SK-N-SH (cell line): Measurements from ENCODE around the gene DLG2. TPM values are rescaled to one million over a fixed set of nuclear protein-coding genes. Genes with fewer than 3 reads are reported as not detected.

ENCODE experiments used
- CTCF ChIA-PET: fragments of 300-600, 350-600 bp; formaldehyde crosslinking; extraction: SDS; loops from one replicate; lab custom pipeline; 2021; lab: Yijun Ruan, JAX
- POLR2A ChIA-PET: fragments of 350-600 bp; sonication (Branson Sonifier 250); formaldehyde crosslinking; extraction: SDS; loops from one replicate; lab custom pipeline; 2020; ENCODE audit warnings: antibody characterized with exemption, inconsistent platforms; lab: Yijun Ruan, JAX
- DNase-seq: peaks from one replicate; pipeline ENCODE4 v3.0.0; 2012
- H2AFZ ChIP-seq: fragments of 200-600 bp; sonication (generic); 2 replicates; pipeline ENCODE4 v1.8.1; 2016; ENCODE audit warnings: antibody characterized with exemption, mild to moderate bottlenecking, low read depth
- H3F3A ChIP-seq: fragments of 200-600 bp; sonication (generic); replicated peaks from 2 replicates; pipeline ENCODE3; 2016; ENCODE audit warnings: antibody characterized with exemption, mild to moderate bottlenecking; ENCODE audit not compliant: insufficient read depth
- H3K27ac ChIP-seq, 2 experiments: fragments of 200-500 bp in 1 of 2; fragments of 200-600 bp in 1 of 2; sonication (Bioruptor generic) in 1 of 2; sonication (generic), shearing (Covaris generic) in 1 of 2; 2 replicates each; pipeline versions ENCODE4 v1.5.1 to v1.6.1; 2014 to 2016; ENCODE audit warnings: low read depth in 2 of 2, inconsistent platforms in 1 of 2, low read length in 1 of 2, mild to moderate bottlenecking in 1 of 2, mixed read lengths in 1 of 2
- H3K27me3 ChIP-seq: fragments of 200-600 bp; sonication (generic), shearing (Covaris generic); 2 replicates; pipeline ENCODE4 v1.6.1; 2016; ENCODE audit warnings: mixed run types; ENCODE audit not compliant: insufficient read depth
- H3K36me3 ChIP-seq, 2 experiments: fragments of 200-500 bp in 1 of 2; fragments of 200-600 bp in 1 of 2; sonication (Bioruptor generic) in 1 of 2; sonication (generic) in 1 of 2; replicated peaks in 1 of 2; 2 replicates each; pipeline versions ENCODE3 to v1.5.1; 2014 to 2016; ENCODE audit warnings: low read length in 1 of 2, mild to moderate bottlenecking in 1 of 2; ENCODE audit not compliant: insufficient read depth in 2 of 2, control insufficient read depth in 1 of 2
- H3K4me1 ChIP-seq, 2 experiments: fragments of 200-500 bp in 1 of 2; fragments of 200-600 bp in 1 of 2; sonication (Bioruptor generic) in 1 of 2; sonication (generic), shearing (Covaris generic) in 1 of 2; 2 replicates each; pipeline versions ENCODE4 v1.5.1 to v1.6.1; 2014 to 2016; ENCODE audit warnings: low read depth in 1 of 2, low read length in 1 of 2, mixed run types in 1 of 2; ENCODE audit not compliant: insufficient read depth in 2 of 2, control insufficient read depth in 1 of 2
- H3K4me2 ChIP-seq: fragments of 200-600 bp; sonication (generic), shearing (Covaris generic); 2 replicates; pipeline ENCODE4 v1.6.1; 2017; ENCODE audit warnings: mixed run types
- H3K4me3 ChIP-seq, 2 experiments: fragments of 200-500 bp in 1 of 2; fragments of 200-600 bp in 1 of 2; sonication (Bioruptor generic) in 1 of 2; sonication (generic), shearing (Covaris generic) in 1 of 2; 2 replicates each; pipeline versions ENCODE4 v1.5.1 to v1.8.1; 2014 to 2016; ENCODE audit warnings: low read depth in 2 of 2, inconsistent platforms in 1 of 2, low read length in 1 of 2, mild to moderate bottlenecking in 1 of 2, mixed read lengths in 1 of 2, moderate library complexity in 1 of 2
- H3K79me2 ChIP-seq: fragments of 200-600 bp; sonication (generic); 2 replicates; pipeline ENCODE4 v1.8.1; 2017; ENCODE audit warnings: mild to moderate bottlenecking; ENCODE audit not compliant: insufficient read depth
- H3K9ac ChIP-seq: fragments of 200-600 bp; sonication (generic); 2 replicates; pipeline ENCODE4 v1.6.1; 2017; ENCODE audit warnings: mixed run types
- H3K9me2 ChIP-seq: fragments of 200-600 bp; sonication (generic); 2 replicates; pipeline ENCODE4 v1.6.1; 2017; ENCODE audit warnings: mixed run types
- H3K9me3 ChIP-seq: fragments of 200-600 bp; sonication (generic); 2 replicates; pipeline ENCODE4 v1.6.1; 2017; ENCODE audit warnings: mixed run types, mild to moderate bottlenecking, moderate library complexity
- H4K20me1 ChIP-seq: fragments of 200-600 bp; sonication (generic); 2 replicates; pipeline ENCODE4 v1.6.1; 2017; ENCODE audit warnings: mild to moderate bottlenecking, mixed run types; ENCODE audit not compliant: insufficient read depth
- EP300 ChIP-seq, 2 experiments: IDR thresholded peaks; 2 replicates each; pipeline versions ENCODE4 v1.4.0 to v1.6.1; 2012; ENCODE audit warnings: borderline replicate concordance in 1 of 2, low read depth in 1 of 2, low read length in 1 of 2
- FOSL2 ChIP-seq: IDR thresholded peaks from 2 replicates; pipeline ENCODE4 v1.4.0; 2012; ENCODE audit warnings: low read depth, mild to moderate bottlenecking, moderate library complexity, borderline replicate concordance
- GABPA ChIP-seq: IDR thresholded peaks from 2 replicates; pipeline ENCODE4 v1.4.0; 2012; ENCODE audit warnings: low read depth, mild to moderate bottlenecking
- GATA2 ChIP-seq: sonication (generic); formaldehyde crosslinking; IDR thresholded peaks from 2 replicates; pipeline ENCODE4 v1.5.0; 2020; ENCODE audit warnings: mild to moderate bottlenecking, missing genetic modification reagents
- IRF3 ChIP-seq: fragments of 150-350 bp; IDR thresholded peaks from 2 replicates; pipeline ENCODE4 v1.6.1; 2016; ENCODE audit warnings: mild to moderate bottlenecking, low read depth, low read length
- JUND ChIP-seq: IDR thresholded peaks from 2 replicates; pipeline ENCODE4 v1.4.0; 2012
- MAX ChIP-seq: IDR thresholded peaks from 2 replicates; pipeline ENCODE4 v1.4.0; 2012; ENCODE audit warnings: low read depth
- MEF2A ChIP-seq: IDR thresholded peaks from 2 replicates; pipeline ENCODE4 v1.4.0; 2012; ENCODE audit warnings: low read depth, borderline replicate concordance
- NFIC ChIP-seq: IDR thresholded peaks from 2 replicates; pipeline ENCODE4 v1.4.0; 2012; ENCODE audit warnings: borderline replicate concordance
- PBX3 ChIP-seq: IDR thresholded peaks from 2 replicates; pipeline ENCODE4; 2012
- POLR2AphosphoS5 ChIP-seq: IDR thresholded peaks from 2 replicates; pipeline ENCODE4 v1.6.1; 2012; ENCODE audit warnings: low read depth, low read length
- RCOR1 ChIP-seq: fragments of 150-350 bp; IDR thresholded peaks from 2 replicates; pipeline ENCODE4 v1.6.1; 2017; ENCODE audit warnings: antibody characterized with exemption, low read length
- REST ChIP-seq: IDR thresholded peaks from 2 replicates; pipeline ENCODE4 v1.6.1; 2012; ENCODE audit warnings: mild to moderate bottlenecking, low read depth, low read length, moderate library complexity
- RFX5 ChIP-seq: IDR thresholded peaks from 2 replicates; pipeline ENCODE4 v1.6.1; 2012; ENCODE audit warnings: mild to moderate bottlenecking, improper control_type of control experiment, low read length
- RXRA ChIP-seq: IDR thresholded peaks from 2 replicates; pipeline ENCODE4 v1.4.0; 2012; ENCODE audit warnings: low read depth, mild to moderate bottlenecking, borderline replicate concordance
- SIN3A ChIP-seq: IDR thresholded peaks from 2 replicates; pipeline ENCODE4 v1.6.1; 2012; ENCODE audit warnings: low read depth, mild to moderate bottlenecking, low read length, moderate library complexity, borderline replicate concordance
- SMC3 ChIP-seq: IDR thresholded peaks from 2 replicates; pipeline ENCODE4 v1.6.1; 2012; ENCODE audit warnings: low read depth, low read length, improper control_type of control experiment
- TAF1 ChIP-seq: IDR thresholded peaks from 2 replicates; pipeline ENCODE4 v1.6.1; 2012; ENCODE audit warnings: low read depth, mild to moderate bottlenecking, low read length, moderate library complexity, borderline replicate concordance
- TEAD4 ChIP-seq: IDR thresholded peaks from 2 replicates; pipeline ENCODE4 v1.4.0; 2012; ENCODE audit warnings: mild to moderate bottlenecking, borderline replicate concordance; ENCODE audit not compliant: insufficient read depth
- USF2 ChIP-seq: fragments of 150-350 bp; IDR thresholded peaks from 2 replicates; pipeline ENCODE4 v1.6.1; 2017; ENCODE audit warnings: antibody characterized with exemption, low read length, low read depth, borderline replicate concordance
- YY1 ChIP-seq: IDR thresholded peaks from 2 replicates; pipeline ENCODE4 v1.4.0; 2012; ENCODE audit warnings: low read depth, mild to moderate bottlenecking
- WGBS: methylation state at CpG from one replicate; pipeline ENCODE4 v1.1.6; 2017; ENCODE audit warnings: low lambda C conversion rate; 5-methylcytosine and 5-hydroxymethylcytosine counted together
- polyA plus RNA-seq, 3 experiments: library from polyadenylated mRNA; depleted of rRNA; stranded (reverse); fragments of >200 nt; gene quantifications; 2 replicates each; pipeline ENCODE4 v1.2.3, GENCODE V29; 2012

DLG2 gene
- polyA plus RNA-seq, 1 of the 3 experiments (the other 2 are of a cell fraction) = 0.21 TPM

- no peak overlapping the region for H2AFZ ChIP-seq
- 41% methylated on average over 5 of the region's 5 CpGs for WGBS
- H3K27ac ChIP-seq = no peak overlapping the region
- H3K36me3 ChIP-seq = no peaks in the 10 kb centered on the region
- no peaks in the 10 kb centered on the region for H4K20me1 ChIP-seq
- H3K79me2 ChIP-seq = no peaks in the 10 kb centered on the region
- no peak for DNase-seq
- CTCF ChIA-PET = no interaction called here
- no peaks in the 10 kb centered on the region for H3K27me3 ChIP-seq
- POLR2A ChIA-PET = no interaction called here
- H3K4me3 ChIP-seq = no peak overlapping the region
- no peak overlapping the region for H3K4me2 ChIP-seq
- H3K9ac ChIP-seq = no peak overlapping the region
- no peaks in the 10 kb centered on the region for H3K9me3 ChIP-seq
- no peaks in the 10 kb centered on the region for H3F3A ChIP-seq
- no peaks in the 10 kb centered on the region for H3K9me2 ChIP-seq
- no peaks in the 10 kb centered on the region for H3K4me1 ChIP-seq
- no peak for TF ChIP-seq YY1
- TF ChIP-seq GATA2 = no peak
- no peak for TF ChIP-seq NFIC
- no peak for TF ChIP-seq EP300 (IDR thresholded peaks at IDR 0.05; ENCODE audit: borderline replicate concordance in 1 of 2, low read depth in 1 of 2, low read length in 1 of 2)
- TF ChIP-seq SIN3A = no peak
- TF ChIP-seq RCOR1 = no peak
- TF ChIP-seq REST = no peak
- no peak for TF ChIP-seq JUND
- TF ChIP-seq POLR2AphosphoS5 = no peak
- TF ChIP-seq RFX5 = no peak
- no peak for TF ChIP-seq PBX3
- TF ChIP-seq SMC3 = no peak
- no peak for TF ChIP-seq GABPA
- no peak for TF ChIP-seq RXRA
These were observed 213.0 kb downstream of the DLG2 start for GRCh38 chr11:85414175-85414574.

GRCh38 chr11:85407648-85408047 lies 219.5 kb downstream of the DLG2 start:
- ChIA-PET CTCF (no interaction called here), POLR2A (no interaction called here)
- no peaks in the 10 kb centered on the region for H3K36me3 ChIP-seq
- H3K9me3 ChIP-seq = no peaks in the 10 kb centered on the region
- H2AFZ ChIP-seq = no peak overlapping the region
- H3K9ac ChIP-seq = no peak overlapping the region
- no peaks in the 10 kb centered on the region for H3K9me2 ChIP-seq
- H4K20me1 ChIP-seq = no peaks in the 10 kb centered on the region
- H3K79me2 ChIP-seq = no peaks in the 10 kb centered on the region
- no peak for DNase-seq
- no peaks in the 10 kb centered on the region for H3K27me3 ChIP-seq
- H3K4me3 ChIP-seq = no peak overlapping the region
- H3K4me1 ChIP-seq = no peaks in the 10 kb centered on the region
- no peaks in the 10 kb centered on the region for H3F3A ChIP-seq
- H3K4me2 ChIP-seq = no peak overlapping the region
- WGBS = 6% methylated on average over 2 of the region's 2 CpGs
- H3K27ac ChIP-seq = no peak overlapping the region
- TF ChIP-seq IRF3 (no peak), MAX (no peak), USF2 (no peak), EP300 (IDR thresholded peaks at IDR 0.05; ENCODE audit: borderline replicate concordance in 1 of 2, low read depth in 1 of 2, low read length in 1 of 2) (no peak), RCOR1 (no peak), FOSL2 (no peak), TAF1 (no peak), NFIC (no peak), SMC3 (no peak), GABPA (no peak), TEAD4 (no peak), MEF2A (no peak), POLR2AphosphoS5 (no peak)
